ENCODE measurements around the gene DHX34.

The DHX34 gene

GRCh38 chr19:47351548-47351947, 2.4 kb downstream of the DHX34 start:
- Histone ChIP-seq H3K36me3 (ENCODE audit: insufficient read depth, low read length) (peaks cover 50% of the 10 kb centered on the region), H3K9me2 (ENCODE audit: low read depth, low read length) (no peaks in the 10 kb centered on the region), H3K27ac (ENCODE audit: low read depth, low read length, poor library complexity, severe bottlenecking) (no peak overlapping the region), H3K9me3 (ENCODE audit: low read length) (no peaks in the 10 kb centered on the region), H3K27me3 (ENCODE audit: insufficient read depth, low read length) (no peaks in the 10 kb centered on the region), H3K9ac (ENCODE audit: low read length) (no peak overlapping the region), H4K20me1 (ENCODE audit: insufficient read depth, low read length) (no peaks in the 10 kb centered on the region), H3K4me1 (ENCODE audit: insufficient read depth, low read length, severe bottlenecking) (peaks cover 32% of the 10 kb centered on the region), H3K79me2 (ENCODE audit: insufficient read depth, low read length) (peaks cover 10% of the 10 kb centered on the region), H3K4me3 (ENCODE audit: low read depth, low read length, poor library complexity, severe bottlenecking) (no peak overlapping the region), H3F3A (ENCODE audit: insufficient read depth, low read length) (no peaks in the 10 kb centered on the region), H2AFZ (ENCODE audit: low read length) (no peak overlapping the region), H3K4me2 (ENCODE audit: low read length) (no peak overlapping the region)
- TF ChIP-seq, protein P1, sequence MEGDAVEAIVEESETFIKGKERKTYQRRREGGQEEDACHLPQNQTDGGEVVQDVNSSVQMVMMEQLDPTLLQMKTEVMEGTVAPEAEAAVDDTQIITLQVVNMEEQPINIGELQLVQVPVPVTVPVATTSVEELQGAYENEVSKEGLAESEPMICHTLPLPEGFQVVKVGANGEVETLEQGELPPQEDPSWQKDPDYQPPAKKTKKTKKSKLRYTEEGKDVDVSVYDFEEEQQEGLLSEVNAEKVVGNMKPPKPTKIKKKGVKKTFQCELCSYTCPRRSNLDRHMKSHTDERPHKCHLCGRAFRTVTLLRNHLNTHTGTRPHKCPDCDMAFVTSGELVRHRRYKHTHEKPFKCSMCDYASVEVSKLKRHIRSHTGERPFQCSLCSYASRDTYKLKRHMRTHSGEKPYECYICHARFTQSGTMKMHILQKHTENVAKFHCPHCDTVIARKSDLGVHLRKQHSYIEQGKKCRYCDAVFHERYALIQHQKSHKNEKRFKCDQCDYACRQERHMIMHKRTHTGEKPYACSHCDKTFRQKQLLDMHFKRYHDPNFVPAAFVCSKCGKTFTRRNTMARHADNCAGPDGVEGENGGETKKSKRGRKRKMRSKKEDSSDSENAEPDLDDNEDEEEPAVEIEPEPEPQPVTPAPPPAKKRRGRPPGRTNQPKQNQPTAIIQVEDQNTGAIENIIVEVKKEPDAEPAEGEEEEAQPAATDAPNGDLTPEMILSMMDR (IDR thresholded peaks at IDR 0.05; ENCODE audit: low read length): no peak
- TF ChIP-seq EZH2 (IDR thresholded peaks at IDR 0.05; ENCODE audit: borderline replicate concordance, low read length): no peak

DNA sequence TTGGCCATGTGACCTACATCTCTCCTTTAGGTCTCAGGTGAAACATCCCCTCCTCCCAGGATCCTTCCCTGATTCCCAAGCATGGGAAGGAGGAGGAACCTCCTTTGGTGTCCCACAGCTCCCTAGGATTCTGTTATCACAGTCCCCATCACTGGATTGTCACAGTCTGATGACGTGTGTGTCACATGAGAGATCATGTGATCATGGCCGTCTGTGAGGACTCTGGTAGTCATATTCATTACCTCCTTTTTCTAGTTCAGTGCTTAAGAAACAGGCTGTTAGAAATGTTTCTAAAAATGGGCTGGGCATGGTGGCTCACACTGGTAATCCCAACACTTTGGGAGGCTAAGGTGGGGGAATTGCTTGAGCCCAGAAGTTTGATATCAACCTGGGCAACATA, 3.0 kb downstream of the DHX34 start:
- Histone ChIP-seq H3K79me2 (ENCODE audit: insufficient read depth, low read length) (peaks cover 10% of the 10 kb centered on the region), H3K27ac (ENCODE audit: low read depth, low read length, poor library complexity, severe bottlenecking) (no peak overlapping the region), H3K4me3 (ENCODE audit: low read depth, low read length, poor library complexity, severe bottlenecking) (no peak overlapping the region), H3K4me1 (ENCODE audit: insufficient read depth, low read length, severe bottlenecking) (peaks cover 28% of the 10 kb centered on the region), H2AFZ (ENCODE audit: low read length) (no peak overlapping the region), H3F3A (ENCODE audit: insufficient read depth, low read length) (no peaks in the 10 kb centered on the region), H3K27me3 (ENCODE audit: insufficient read depth, low read length) (no peaks in the 10 kb centered on the region), H3K9me2 (ENCODE audit: low read depth, low read length) (no peaks in the 10 kb centered on the region), H3K4me2 (ENCODE audit: low read length) (no peak overlapping the region), H4K20me1 (ENCODE audit: insufficient read depth, low read length) (no peaks in the 10 kb centered on the region), H3K9me3 (ENCODE audit: low read length) (no peaks in the 10 kb centered on the region), H3K9ac (ENCODE audit: low read length) (no peak overlapping the region), H3K36me3 (ENCODE audit: insufficient read depth, low read length) (peaks cover 56% of the 10 kb centered on the region)
- TF ChIP-seq EZH2 (IDR thresholded peaks at IDR 0.05; ENCODE audit: borderline replicate concordance, low read length): no peak
- TF ChIP-seq, protein P1 (IDR thresholded peaks at IDR 0.05; ENCODE audit: low read length): no peak

- Histone ChIP-seq H3K27ac (ENCODE audit: low read depth, low read length, poor library complexity, severe bottlenecking) (no peak overlapping the region), H3K9me2 (ENCODE audit: low read depth, low read length) (no peaks in the 10 kb centered on the region), H3K4me2 (ENCODE audit: low read length) (no peak overlapping the region), H3K4me1 (ENCODE audit: insufficient read depth, low read length, severe bottlenecking) (peaks cover 27% of the 10 kb centered on the region), H3K9ac (ENCODE audit: low read length) (no peak overlapping the region), H3K36me3 (ENCODE audit: insufficient read depth, low read length) (peaks cover 68% of the 10 kb centered on the region), H3K9me3 (ENCODE audit: low read length) (no peaks in the 10 kb centered on the region), H3F3A (ENCODE audit: insufficient read depth, low read length) (no peaks in the 10 kb centered on the region), H2AFZ (ENCODE audit: low read length) (no peak overlapping the region), H3K27me3 (ENCODE audit: insufficient read depth, low read length) (no peaks in the 10 kb centered on the region), H4K20me1 (ENCODE audit: insufficient read depth, low read length) (no peaks in the 10 kb centered on the region), H3K79me2 (ENCODE audit: insufficient read depth, low read length) (peaks cover 10% of the 10 kb centered on the region), H3K4me3 (ENCODE audit: low read depth, low read length, poor library complexity, severe bottlenecking) (no peak overlapping the region)
- TF ChIP-seq, protein P1 (IDR thresholded peaks at IDR 0.05; ENCODE audit: low read length): no peak
- no peak for TF ChIP-seq EZH2 (IDR thresholded peaks at IDR 0.05; ENCODE audit: borderline replicate concordance, low read length)
Measured at GRCh38 chr19:47353307-47353712, 4.2 kb downstream of the DHX34 start.

Measured in OCI-LY1 (cell line).